Glutamatergic neuron (in vitro differentiated cells): Measurements from ENCODE around the gene MVP. TPM values are rescaled to one million over a fixed set of nuclear protein-coding genes. Genes with fewer than 3 reads are reported as not detected.

Source experiments
- DNase-seq: peaks from one replicate; pipeline ENCODE4 v3.0.0; 2022
- H3K27ac Mint-ChIP-seq: one replicate; pipeline ENCODE4 v1.8.0; 2020; ENCODE audit warnings: mild to moderate bottlenecking, mixed read lengths, inconsistent platforms; ENCODE audit not compliant: unreplicated experiment
- H3K27me3 Mint-ChIP-seq: one replicate; pipeline ENCODE4 v1.8.0; 2020; ENCODE audit warnings: mild to moderate bottlenecking, moderate library complexity, mixed read lengths, inconsistent platforms; ENCODE audit not compliant: unreplicated experiment
- H3K36me3 Mint-ChIP-seq: one replicate; pipeline ENCODE4 v1.8.0; 2020; ENCODE audit warnings: mild to moderate bottlenecking, mixed read lengths, inconsistent platforms; ENCODE audit not compliant: unreplicated experiment
- H3K4me1 Mint-ChIP-seq: one replicate; pipeline ENCODE4 v1.8.0; 2020; ENCODE audit warnings: mild to moderate bottlenecking, low read depth, mixed read lengths, inconsistent platforms; ENCODE audit not compliant: unreplicated experiment
- H3K4me3 Mint-ChIP-seq: one replicate; pipeline ENCODE4 v1.8.0; 2020; ENCODE audit warnings: mild to moderate bottlenecking, mixed read lengths, inconsistent platforms; ENCODE audit not compliant: unreplicated experiment
- H3K9me3 Mint-ChIP-seq: one replicate; pipeline ENCODE4 v1.8.0; 2020; ENCODE audit warnings: mild to moderate bottlenecking, moderate library complexity, mixed read lengths, inconsistent platforms; ENCODE audit not compliant: unreplicated experiment
- CTCF ChIP-seq: fragments of 200-600 bp; sonication (generic); IDR thresholded peaks from one replicate; pipeline ENCODE4 v1.5.0; 2021; ENCODE audit not compliant: partially characterized antibody, unreplicated experiment
- total RNA-seq: library from RNA; stranded (reverse); fragmentation: NEBNext Ultra II Directional; extraction: Animal tissue kit (Norgen Biotek cat#: 25700); gene quantifications from one replicate; pipeline ENCODE4 v1.2.1, GENCODE V29; 2021; ENCODE audit not compliant: unreplicated experiment

The MVP gene
- total RNA-seq, 1 donor from 2014 or later = 82.7 TPM

- Mint-ChIP-seq H3K4me3 (peak overlapping the region; percentile 40), H3K36me3 (no peaks in the 10 kb centered on the region), H3K27ac (peak overlapping the region; percentile 76), H3K4me1 (peaks cover 19% of the 10 kb centered on the region), H3K27me3 (peaks cover 16% of the 10 kb centered on the region), H3K9me3 (peaks cover 11% of the 10 kb centered on the region)
- DNase-seq = no peak
- TF ChIP-seq CTCF = no peak
Measured at GRCh38 chr16:29802416-29802935, 17.8 kb upstream of the MVP start.

GRCh38 chr16:29804020-29804419, 16.2 kb upstream of the MVP start:
- H3K9me3 Mint-ChIP-seq = peaks cover 17% of the 10 kb centered on the region
- H3K4me3 Mint-ChIP-seq = peak overlapping the region; percentile 93
- peaks cover 24% of the 10 kb centered on the region for H3K27me3 Mint-ChIP-seq
- no peak for TF ChIP-seq CTCF
- peak overlapping the region; percentile 98 for H3K27ac Mint-ChIP-seq
- peaks cover 21% of the 10 kb centered on the region for H3K4me1 Mint-ChIP-seq
- DNase-seq = no peak
- H3K36me3 Mint-ChIP-seq = no peaks in the 10 kb centered on the region

- H3K27me3 Mint-ChIP-seq = peaks cover 24% of the 10 kb centered on the region
- peak overlapping the region; percentile 100 for H3K27ac Mint-ChIP-seq
- no peak for DNase-seq
- no peak for TF ChIP-seq CTCF
- peaks cover 17% of the 10 kb centered on the region for H3K9me3 Mint-ChIP-seq
- H3K4me3 Mint-ChIP-seq = peak overlapping the region; percentile 100
- H3K4me1 Mint-ChIP-seq = peaks cover 21% of the 10 kb centered on the region
- no peaks in the 10 kb centered on the region for H3K36me3 Mint-ChIP-seq
Measured at GRCh38 chr16:29804455-29805231, 15.6 kb upstream of the MVP start.

- no peak for TF ChIP-seq CTCF
- peak; percentile 99 for DNase-seq
- Mint-ChIP-seq H3K4me3 (peak overlapping the region; percentile 100), H3K27ac (peak overlapping the region; percentile 100), H3K4me1 (peaks cover 25% of the 10 kb centered on the region), H3K9me3 (peaks cover 17% of the 10 kb centered on the region), H3K36me3 (no peaks in the 10 kb centered on the region), H3K27me3 (peaks cover 24% of the 10 kb centered on the region)
Measured at GRCh38 chr16:29805232-29806098, 14.8 kb upstream of the MVP start.
